EL (cell line): ENCODE data around the gene SMLR1.

Experiments
- DNase-seq: peaks from one replicate; pipeline ENCODE4 v3.0.0-alpha.2; 2016

The SMLR1 gene

DNA sequence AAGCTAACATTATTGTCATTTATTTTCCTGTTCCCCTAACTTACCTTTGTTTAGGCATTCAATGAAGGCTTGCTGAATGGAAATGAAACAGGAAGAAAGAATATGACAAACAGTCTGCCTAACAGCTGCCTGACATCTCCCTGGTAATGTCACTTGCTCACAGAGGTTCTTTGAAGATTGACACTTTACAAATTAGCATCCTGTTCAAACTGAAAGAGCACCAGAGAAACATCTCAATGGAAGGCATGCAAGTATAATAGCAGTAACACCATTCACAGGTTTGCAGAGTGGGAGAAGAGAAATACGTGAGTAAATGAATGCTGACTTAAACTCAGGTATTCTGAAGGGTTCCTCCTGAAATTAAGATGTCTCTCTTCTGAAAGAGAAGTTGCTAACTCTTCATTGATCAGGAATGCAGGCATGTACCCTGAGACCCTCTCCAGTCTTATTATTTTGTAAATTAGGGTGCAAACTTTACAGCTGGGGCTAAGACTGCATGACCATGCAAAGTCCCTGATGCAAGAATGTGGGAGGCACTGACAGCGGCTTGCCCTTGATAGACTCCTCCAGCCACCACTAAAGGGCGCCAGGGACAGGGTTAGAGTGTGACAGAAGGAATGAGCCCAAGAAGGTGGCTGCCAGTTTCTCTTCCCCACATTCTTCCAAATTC lies 1.3 kb upstream of the SMLR1 start:
- no peak for DNase-seq

DNA sequence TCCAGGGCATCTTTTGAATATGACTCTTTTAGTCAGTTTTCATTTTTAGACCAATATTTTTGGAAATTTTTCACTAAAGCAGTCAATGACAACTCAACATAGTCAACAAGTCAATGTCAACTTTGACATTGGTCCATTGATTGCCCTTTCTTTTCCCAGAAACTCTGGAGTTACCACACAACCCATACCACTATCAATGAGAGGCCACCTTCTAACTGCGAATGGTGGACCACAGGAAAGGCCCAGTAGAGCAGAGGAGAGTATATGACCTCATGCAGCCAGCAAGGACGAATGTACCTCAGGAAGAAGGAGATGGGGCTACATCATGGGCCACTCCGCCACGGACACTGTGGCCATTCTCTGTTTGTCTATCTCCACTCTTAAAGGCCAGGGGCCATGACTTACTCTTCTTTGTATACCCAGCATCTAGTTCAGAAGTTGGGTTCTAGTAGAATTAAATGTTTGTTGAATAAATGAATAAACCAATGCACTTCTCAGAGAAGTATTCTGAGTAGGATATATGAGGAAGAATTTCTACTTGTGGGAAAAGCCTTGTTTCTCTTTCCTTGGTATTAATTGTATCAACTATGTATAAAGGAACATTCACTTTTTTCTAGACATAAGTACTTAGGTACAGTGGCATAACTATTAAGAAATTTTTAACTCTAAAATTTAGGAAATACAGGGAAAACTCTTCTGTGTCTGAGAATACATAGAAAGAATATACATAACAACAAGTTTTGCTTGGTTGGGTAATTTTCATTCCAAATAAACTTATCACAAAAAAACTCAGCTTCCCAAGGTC lies 562 bp upstream of the SMLR1 start:
- no peak for DNase-seq

DNA sequence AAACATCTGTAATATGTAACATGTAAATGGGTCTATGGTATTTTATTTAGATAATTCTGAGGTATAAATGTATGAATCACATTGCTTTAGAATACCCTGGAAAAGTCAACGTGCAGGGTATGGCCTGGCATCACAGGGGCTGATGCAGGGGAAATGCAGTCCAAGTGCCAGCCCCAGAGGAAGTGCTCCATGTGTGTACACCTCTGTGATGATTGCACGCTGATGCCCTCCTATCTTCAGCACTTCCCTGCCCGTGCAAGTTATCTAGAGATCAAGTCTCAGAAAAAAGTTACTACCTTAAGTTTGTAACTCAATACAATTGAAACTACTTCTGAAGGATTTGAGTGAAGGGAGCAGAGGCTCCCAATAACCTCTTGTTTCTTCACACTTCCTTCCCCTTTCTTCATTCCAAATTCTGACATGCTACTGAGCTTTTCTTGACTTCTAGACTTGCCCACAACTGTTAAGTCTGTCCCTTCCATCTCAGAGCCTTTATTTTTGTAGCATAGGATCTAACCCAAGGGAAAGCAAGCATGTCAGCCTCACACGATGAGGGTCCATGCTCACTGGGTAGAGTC lies 2.2 kb downstream of the SMLR1 start:
- DNase-seq = no peak

DNA sequence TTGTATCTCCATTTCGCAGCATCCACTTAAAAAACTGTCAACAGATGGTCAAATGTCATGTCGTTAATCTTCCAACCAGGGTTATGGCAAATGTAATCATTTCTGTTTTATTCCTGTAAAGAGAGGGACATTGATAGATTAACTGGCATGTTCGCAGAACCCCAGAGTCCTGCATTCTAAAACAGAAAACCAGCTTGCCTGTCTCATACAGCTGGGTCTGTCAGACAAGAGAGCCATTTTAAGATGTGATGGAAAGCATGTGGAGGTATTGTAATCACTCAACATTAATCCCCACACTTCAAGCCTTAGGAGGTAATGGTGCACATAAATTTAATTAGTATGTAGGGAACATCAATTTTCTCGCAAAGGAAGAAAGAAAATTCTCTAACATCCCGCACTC lies 4.4 kb downstream of the SMLR1 start:
- no peak for DNase-seq

DNA sequence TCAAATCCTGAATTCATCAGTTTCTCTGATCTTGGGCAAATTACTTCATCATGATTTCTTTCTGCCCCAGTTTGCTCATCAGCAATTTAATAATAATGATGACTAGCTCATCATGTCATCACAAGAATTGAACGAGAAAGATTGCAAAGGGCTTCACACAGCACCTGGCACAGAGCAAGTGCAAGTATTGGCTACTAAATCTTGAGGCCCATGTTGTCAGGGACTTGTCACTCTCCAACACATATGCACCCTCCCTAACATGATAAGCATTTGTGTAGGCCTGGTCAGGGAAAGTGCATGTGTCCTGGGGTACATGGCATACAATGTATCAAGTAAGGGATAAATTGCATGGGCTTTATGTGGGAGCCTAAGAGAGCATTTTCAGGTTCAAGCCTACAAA lies 6.4 kb downstream of the SMLR1 start:
- no peak for DNase-seq

DNA sequence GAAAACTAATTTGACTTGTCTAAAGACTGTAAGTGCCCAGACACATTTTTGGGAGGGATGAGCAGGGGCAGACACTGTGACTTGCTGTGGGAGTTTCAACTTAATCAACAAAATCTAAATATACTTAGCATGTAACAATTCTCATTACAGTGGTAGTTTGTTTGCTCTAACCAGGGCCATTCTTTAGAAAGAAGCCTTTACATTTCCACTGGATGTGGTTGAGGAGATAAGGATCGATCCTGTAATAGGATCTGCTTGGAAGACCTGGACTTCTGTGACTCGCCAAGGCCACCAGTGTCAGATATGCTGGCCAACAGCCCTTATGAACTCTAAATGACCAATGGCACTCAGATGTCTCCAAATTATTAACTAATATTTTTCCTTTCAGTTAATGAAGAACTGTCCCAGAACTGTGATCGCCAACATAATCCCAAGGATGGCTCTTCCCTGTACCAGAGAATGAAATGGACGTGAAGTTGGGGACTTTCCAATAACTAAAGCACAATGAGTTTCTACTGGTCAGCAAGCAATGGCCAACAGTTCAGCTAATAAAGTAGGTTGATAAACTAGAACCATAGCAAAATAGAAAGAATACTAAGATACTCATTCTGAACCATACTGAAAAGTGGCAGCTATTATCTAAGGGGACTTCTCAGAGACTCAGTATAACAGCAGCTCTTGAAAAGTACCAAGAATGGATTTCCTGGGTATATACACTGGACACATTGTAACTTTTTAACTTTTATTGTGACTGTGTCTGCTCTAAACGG lies 7.5 kb downstream of the SMLR1 start:
- no peak for DNase-seq

DNA sequence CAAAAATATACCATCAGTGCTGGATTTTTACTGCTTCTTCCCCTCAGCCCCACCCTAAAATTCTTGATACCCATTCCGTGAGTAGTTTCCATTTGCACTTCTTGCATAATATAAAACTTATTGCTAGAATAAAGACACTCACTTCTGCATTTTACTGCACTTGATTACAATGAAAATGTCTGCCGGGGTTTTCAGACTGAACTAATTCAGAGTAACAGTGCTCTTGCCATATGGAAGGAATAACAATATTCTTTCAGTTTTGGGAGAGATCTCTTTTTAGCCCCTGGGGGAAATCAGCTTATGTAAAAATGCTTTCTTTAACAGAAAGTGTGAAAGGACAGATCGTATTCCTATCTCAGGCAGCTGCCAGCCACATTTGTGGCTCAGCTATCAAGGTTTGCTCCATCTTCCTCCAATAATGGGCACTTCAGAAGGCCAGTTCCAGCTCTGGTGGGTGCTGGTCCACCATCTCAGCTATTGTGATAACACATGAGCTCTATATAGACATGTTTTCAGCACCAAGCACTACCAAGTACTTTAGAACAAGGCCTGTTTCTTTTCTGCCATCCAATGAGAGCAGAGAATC lies 8.9 kb downstream of the SMLR1 start:
- DNase-seq = no peak

DNA sequence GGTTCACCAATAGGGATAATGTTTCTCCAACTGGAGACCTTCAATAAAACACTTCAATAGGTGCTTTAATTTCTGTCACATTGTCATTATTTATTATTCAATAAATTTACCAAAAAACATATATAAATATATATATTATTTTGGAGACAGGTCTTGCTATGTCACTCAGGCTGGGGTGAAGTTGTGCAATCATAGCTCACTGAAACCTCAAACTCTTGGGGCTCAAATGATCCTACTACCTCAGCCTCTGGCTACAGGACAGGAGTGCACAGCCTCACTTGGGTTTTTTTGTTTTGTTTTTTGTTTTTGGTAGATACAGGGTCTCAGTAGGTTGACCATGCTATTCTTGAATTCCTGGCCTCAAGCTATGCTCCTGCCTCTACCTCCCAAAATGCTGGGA lies 9.9 kb downstream of the SMLR1 start:
- DNase-seq = no peak

DNA sequence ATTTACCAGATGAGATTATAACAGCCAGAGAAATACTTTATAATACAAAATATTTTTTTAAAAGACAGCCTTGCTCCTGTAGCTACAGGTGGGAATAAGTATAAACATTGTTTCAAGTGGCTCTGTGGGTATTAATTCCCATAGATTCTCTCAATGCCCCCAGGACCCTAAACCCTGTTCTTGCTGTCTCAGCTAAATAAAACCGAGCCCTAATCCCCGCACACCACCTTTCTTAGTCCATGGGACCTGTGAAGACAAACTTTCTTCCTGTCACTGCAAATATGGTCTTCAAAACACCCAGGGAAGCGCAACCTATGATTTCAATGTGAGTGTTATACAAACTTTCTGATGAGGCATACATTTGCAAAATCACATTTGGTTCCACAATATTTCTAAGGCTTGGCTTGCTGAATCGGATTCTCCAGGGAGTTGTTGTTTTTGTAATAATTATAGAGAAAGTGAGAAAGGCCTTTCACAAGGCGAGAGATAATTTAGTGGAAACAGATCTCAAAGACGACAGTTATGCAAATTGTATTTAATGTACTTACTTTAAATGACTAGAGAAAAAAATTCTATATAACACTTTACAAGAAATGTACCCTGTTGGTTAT lies 11.1 kb downstream of the SMLR1 start:
- DNase-seq = no peak

DNA sequence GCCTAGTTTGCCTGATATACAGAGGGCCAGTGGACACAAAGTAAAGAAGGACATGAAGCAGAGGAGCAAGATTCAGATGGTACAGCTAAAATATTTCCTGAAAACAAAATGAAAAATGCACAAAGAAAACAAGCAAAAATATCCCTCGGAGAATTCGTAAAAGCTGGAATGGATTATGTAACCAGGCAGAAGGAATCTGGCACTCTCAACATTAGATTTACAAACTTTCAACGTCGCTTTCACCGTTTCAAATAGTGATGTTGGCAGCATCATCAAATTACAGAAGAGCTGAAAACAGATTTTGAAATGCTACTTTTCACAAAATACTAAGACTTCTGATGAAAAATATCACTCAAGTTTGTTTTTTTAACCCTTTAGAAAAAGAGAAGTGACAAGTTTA lies 11.7 kb downstream of the SMLR1 start:
- no peak for DNase-seq

DNA sequence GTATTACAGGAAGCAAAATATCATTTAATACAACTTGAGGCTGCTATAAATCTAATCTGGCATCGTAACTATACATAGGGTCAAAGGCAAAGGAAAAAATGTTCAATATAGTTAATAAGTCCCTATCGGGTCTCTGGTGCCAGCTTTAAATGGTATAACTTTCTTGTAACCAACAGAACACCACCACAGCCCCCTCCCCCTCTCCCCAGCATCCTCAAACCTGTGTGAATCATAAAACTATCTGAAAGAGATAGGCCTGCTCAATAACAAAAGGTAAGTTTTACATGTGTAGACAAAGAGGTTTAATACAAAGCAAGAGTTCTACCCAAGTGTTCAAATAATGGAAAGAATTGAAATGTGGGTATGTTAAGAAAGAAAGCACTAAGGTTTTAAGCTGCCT lies 12.2 kb downstream of the SMLR1 start:
- no peak for DNase-seq

DNA sequence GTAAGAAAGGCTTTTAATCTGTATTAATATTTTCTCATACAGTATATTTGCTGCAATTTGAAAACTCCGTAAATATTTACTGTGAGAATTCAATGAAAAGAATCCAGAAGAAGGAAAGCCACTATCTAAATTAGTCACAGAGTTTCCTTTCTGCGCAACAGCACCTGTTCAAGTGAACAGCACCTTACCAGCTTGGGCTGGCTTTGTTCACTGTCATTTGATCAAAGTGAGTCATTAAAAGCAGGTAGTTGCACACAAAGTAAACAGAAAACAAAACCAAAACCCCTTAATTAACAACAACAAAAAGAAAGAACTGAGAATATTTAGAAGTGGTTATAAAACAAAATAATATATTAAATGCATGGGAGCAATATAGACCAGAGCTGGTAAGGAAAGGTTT lies 12.8 kb downstream of the SMLR1 start:
- DNase-seq = no peak

DNA sequence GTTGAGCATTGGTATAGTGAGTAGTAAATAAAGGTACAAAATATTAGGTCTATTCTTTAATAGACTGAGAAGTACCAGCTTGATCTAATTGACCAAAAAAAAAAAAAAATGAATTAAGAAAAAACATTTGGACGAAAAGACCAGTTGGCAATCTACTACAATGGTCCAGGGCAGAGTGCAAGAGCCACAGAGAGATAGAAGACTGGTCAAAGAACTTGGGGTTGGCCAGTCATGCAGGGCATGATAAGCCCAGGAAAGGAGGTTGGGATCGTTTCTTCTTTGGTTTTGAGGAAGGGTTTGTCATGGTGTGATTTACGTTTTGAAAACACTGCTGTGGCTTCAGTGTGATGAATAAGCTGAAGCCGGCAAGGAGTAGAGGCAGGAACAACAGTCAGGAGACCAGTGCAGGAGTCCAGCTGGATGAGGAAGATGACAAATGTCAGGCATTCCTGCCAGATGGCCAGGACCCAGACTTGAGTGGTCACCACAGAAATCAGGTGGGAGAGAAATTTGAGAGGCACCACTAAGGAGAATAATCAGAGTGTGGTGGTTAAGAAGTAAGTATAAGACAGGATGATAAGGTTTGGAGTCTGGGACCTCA lies 14.0 kb downstream of the SMLR1 start:
- DNase-seq = peak; percentile 23

DNA sequence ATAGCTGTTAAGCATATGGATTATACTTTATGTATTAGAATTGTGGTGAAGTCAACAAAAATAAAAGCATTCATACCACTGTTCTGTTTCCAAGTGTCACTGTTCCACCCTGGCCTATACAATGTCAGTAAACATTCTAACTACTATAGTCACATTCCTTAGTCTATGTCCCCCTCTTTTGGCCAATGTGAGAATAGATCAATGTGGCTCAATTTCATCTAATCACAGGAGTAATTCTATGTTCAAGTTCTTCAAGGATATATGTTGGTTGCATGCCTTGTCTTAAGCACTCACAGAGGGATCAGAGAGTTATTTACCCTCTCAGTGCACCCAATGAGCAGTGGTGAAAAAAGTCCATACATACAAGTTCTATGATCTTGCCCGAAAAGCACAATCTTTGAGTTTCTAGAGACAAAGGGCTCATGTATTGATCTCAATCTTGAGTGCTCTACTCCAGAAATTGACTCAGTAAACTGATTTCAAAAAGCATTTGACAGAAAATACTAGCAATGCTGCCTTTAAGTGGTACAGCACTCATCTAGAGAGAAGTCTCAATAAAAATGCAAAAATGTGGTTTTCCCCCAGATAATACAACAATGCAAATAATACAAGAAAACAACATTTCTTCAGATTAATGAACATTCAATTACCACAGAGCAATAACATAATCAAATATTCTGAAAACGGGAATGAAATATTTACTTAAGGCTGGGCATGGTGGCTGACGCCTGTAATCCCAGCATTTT lies 16.5 kb downstream of the SMLR1 start:
- peak; percentile 56 for DNase-seq

DNA sequence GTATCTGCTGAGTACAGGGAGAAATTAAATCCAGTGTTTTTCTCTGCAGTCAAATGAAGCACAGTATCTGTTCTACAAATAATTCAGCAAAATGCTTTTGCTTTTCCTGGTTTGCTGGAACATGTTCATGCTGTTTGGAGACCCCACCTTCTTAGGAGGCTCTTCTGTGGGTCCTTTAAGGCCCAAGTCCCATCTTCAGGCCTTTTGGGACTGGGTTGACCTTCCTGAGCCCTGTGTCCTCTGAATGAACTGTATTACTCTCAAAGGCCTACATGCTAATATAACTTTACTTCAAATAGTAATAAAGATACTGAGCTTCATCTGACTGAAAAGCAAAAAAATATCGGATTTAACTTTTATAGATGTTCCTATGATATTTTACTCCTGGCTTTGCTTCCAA lies 19.3 kb downstream of the SMLR1 start:
- no peak for DNase-seq

DNA sequence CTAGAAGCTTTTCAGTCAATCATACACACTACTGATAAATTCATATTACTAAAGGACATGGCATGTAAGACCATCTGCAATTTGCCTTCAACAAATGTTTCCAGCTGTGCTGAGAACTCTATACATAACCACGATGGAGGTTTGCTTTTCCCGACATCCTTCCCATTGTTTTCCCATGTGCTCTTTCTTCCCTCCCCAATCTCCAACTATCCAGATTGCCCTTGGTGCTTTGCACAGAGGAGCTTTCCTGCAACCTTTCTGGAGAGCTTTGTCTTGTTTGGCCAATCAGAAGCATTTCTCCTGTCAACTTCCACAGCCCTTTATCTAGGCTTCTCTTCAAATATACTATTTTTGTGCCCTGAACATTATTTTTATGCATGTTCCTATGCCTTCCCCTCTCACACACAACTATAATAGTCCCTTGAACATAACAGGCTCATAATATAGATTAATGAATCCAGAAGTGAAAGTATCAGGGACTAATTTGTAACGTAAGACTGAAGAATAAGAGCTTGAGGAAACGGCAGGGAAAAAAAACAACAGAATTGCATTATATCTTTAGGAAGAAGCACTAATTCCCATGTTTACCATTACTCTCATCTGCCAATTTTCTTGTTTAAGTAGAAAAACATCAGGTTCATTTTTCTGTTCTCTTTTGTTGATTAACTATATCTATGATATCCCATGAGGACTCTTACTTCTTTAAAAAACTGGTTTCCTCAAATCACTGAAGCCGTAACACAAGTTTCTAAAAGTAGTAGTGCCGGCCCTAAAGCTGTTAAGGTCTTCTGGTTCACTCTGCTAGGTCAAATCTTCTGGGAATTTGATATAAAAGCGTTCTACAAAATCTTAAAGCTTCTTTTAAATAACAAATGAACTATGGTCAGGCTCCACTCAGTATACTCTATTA lies 20.1 kb downstream of the SMLR1 start:
- no peak for DNase-seq

DNA sequence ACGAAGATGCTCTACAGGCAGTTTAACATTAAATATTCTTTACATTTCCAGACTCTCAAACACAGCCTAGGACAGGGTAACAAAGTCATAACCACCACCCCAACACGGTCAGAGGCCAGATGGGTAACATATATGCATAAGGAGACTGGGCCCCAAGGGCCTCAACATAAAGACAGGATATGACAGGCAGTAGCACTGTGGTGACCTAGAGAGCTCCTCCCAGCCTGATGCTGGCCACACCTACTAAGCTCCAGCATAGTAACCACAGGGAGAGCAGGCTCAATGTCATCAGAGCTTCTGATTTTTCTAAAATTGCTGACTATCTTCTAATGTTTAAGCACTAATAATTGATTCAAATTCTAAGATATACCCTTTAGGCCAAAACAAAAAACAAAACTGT lies 21.7 kb downstream of the SMLR1 start:
- peak; percentile 32 for DNase-seq

DNA sequence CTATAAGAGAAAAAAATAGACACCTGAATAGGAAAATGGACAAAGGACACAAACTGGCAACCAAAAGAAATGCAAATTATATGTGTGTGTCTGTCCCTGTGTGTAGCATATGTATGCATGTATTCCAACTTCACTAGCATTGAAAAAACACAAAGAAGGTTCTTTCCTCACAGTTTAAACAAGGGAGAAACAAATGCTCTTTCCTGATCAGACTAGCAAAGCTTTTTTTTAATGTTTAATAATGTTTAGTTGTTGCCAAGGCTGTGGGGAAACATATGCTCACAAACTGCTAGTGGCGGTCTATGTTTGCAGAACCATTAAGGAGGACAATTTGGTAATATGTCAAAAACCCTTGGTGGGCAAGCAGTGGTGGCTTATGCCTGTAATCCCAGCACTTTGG lies 22.4 kb downstream of the SMLR1 start:
- DNase-seq = no peak

DNA sequence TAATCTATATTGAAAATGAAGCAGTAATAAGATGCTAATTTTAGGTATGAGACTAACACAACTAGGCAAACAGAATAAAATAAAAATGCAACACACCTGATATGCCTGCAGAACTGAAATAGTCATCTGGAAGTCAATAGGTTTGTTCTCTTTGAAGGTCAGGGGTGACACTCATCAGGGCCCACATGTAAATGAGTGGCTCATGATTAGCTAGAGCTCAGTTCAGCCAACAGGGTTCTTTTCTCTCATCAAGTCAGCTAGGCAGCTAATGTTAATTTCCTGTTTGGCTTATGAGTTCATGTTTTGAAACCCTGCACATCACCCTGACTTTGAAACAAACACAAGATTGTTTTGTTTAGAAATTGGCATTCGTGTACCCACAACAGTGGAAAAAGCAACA lies 23.8 kb downstream of the SMLR1 start:
- no peak for DNase-seq

DNA sequence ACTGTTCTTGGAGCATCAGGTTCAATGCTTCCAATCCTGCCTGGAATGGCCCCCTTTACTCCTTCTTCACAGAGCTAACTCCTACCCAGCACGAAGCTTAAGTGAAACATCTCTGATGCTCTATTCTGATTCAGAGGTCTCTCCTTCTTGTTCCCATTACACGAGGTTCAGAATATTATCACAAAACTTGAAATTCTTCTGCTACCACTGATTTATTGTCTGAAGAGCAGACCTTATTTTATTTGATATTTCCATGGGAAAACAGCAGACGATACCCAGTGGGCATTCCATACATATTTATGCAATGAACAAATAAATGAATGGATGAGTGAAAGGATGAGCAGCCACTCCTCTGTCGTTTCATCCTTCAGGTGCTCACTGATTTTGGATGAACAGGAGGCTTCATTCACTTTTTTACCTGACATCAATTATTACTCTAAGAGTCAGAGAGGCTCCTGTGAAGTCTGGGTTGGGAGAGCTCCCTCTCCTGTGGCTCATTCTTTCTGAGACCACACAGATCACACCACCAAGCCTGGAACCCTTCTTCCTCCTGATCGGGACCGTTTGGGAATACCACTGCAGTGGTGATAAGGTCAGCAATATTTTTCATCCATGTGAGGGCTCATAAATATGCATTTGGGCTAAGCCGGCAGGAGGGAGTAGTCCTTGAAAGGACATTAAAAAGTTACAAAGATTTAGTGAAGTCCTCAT lies 25.8 kb downstream of the SMLR1 start:
- DNase-seq = peak; percentile 65
